Uterus (tissue), 2 donors: Measurements from ENCODE around the gene FMN2.

Experiments
- CTCF ChIP-seq, 4 experiments: fragments of 200-600 bp in 2 of 4; fragments of 450-650 bp in 2 of 4; sonication (generic) in 2 of 4; IDR thresholded peaks; one replicate each; pipeline ENCODE4 v1.5.1; 2016 to 2019; ENCODE audit warnings: antibody characterized with exemption in 4 of 4, mild to moderate bottlenecking in 2 of 4, moderate library complexity in 1 of 4
- POLR2A ChIP-seq, 2 donors: fragments of 450-650 bp; IDR thresholded peaks; one replicate each; pipeline ENCODE4 v1.6.1; 2016; ENCODE audit warnings: antibody characterized with exemption in 2 of 2, mild to moderate bottlenecking in 1 of 2, moderate library complexity in 1 of 2

GRCh38 chr1:240399381-240399780 is 307.7 kb downstream of the FMN2 start:
- TF ChIP-seq POLR2A (IDR thresholded peaks at IDR 0.05) (no peak), CTCF (IDR thresholded peaks at IDR 0.05) (no peak)
